GM10248 (cell line): ENCODE results near the gene CDC25A.
"Not testable (repeated sequence)": the region's sequence is repeated elsewhere in the genome, so short reads cannot be mapped to it uniquely, and the experiment has no call there.

Experiments used
- CTCF ChIA-PET: fragments of 300-600 bp; sonication (Branson Sonifier 250); formaldehyde crosslinking; extraction: SDS; loops from one replicate; lab custom pipeline; 2021; ENCODE audit warnings: antibody characterized with exemption; lab: Yijun Ruan, JAX
- POLR2A ChIA-PET: fragments of 350-650 bp; sonication (Branson Sonifier 250); formaldehyde crosslinking; extraction: SDS; loops from one replicate; lab custom pipeline; 2020; ENCODE audit warnings: antibody characterized with exemption; lab: Yijun Ruan, JAX
- DNase-seq: peaks from one replicate; pipeline ENCODE4 v3.0.0; 2012; ENCODE audit errors: extremely low spot score
- TF ChIP-seq, protein P1 (sequence below): IDR thresholded peaks from 2 replicates; pipeline ENCODE4 v1.5.1; 2012; ENCODE audit warnings: mild to moderate bottlenecking, low read depth; ENCODE audit errors: extremely low read depth, missing control alignments, control extremely low read depth

The CDC25A gene

DNA sequence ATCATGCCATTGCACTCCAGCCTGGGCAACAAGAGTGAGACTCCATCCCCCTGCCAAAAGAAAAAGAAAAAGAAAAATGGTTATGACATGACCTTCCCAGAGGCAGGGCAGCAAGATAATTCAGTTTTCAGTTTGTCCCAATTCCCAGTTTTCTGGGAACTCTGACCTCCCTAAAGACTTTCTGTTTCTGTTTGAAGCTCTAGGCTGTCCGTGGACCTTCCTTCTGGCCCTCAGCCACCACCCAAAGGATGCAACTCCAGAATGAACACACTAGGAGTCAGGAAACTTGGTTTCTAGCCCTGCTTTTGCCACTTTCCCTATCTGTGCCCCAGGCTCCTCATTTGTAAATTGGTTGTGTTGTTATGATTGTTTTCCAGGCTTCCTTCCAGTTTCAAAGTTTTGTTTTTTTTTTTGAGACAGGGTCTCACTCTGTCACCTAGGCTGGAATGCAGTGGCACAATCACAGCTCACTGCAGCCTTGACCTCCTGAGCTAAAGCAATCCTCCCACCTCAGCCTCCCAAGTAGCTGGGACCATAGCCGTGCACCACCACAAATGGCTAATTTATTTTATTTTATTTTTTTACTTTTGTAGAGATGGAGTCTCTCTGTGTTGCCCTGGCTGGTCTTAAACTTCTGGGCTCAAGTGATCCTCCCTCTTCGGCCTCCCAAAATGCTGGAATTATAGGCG is 68.6 kb downstream of the CDC25A start:
- CTCF ChIA-PET = interaction anchor here (1.0 to 1.1 kb wide), 2 partner anchors 10 to 295 kb away, joined by 3 to 4 read pairs; no protein-coding TSS in a partner anchor
- POLR2A ChIA-PET = no interaction called here
- TF ChIP-seq, protein P1, sequence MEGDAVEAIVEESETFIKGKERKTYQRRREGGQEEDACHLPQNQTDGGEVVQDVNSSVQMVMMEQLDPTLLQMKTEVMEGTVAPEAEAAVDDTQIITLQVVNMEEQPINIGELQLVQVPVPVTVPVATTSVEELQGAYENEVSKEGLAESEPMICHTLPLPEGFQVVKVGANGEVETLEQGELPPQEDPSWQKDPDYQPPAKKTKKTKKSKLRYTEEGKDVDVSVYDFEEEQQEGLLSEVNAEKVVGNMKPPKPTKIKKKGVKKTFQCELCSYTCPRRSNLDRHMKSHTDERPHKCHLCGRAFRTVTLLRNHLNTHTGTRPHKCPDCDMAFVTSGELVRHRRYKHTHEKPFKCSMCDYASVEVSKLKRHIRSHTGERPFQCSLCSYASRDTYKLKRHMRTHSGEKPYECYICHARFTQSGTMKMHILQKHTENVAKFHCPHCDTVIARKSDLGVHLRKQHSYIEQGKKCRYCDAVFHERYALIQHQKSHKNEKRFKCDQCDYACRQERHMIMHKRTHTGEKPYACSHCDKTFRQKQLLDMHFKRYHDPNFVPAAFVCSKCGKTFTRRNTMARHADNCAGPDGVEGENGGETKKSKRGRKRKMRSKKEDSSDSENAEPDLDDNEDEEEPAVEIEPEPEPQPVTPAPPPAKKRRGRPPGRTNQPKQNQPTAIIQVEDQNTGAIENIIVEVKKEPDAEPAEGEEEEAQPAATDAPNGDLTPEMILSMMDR = no peak
- DNase-seq = no peak

DNA sequence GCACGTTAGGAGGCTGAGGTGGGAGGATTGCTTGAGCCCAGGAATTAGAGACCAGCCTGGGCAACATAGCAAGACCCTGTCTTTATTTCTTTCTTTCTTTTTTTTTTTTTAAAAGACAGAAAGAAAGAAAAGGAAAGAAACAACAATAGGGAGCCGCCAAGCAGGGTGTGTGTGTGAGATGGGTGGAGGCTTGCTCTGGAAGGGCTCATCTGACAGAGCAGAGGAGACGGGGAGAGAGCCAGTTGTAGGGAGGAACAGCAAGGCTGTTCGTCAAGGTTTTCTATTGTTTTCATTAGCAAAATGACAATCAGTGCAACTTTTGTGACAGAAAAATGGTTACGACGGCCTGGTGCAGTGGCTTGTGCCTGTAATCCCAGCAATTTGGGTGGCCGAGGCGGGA is 69.3 kb downstream of the CDC25A start:
- ChIA-PET CTCF (no interaction called here), POLR2A (no interaction called here)
- no peak for DNase-seq
- TF ChIP-seq, protein P1 = no peak

DNA sequence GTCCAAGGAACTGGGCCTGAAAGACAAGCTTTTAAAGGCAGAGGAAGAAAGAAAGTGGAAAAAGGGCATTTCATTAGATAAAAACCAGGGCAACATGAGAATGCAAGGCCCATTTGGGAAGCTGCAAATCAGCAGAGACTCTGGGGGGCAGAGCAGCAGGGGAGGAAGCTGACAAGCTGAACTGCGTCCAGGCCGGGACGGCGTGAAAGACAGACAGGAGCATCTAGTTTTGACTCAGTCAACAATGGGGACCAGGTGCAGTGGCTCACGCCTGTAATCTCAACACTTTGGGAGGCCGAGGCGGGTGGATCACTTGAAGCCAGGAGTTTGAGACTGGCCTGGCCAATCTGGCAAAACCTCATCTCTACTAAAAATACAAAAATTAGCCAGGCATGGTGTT is 69.9 kb downstream of the CDC25A start:
- TF ChIP-seq, protein P1 = no peak
- POLR2A ChIA-PET = no interaction called here
- CTCF ChIA-PET = interaction anchor here (0.5 to 0.9 kb wide), 2 partner anchors 11 to 33 kb away, joined by 3 read pairs; no protein-coding TSS in a partner anchor
- peak; percentile 37 for DNase-seq

DNA sequence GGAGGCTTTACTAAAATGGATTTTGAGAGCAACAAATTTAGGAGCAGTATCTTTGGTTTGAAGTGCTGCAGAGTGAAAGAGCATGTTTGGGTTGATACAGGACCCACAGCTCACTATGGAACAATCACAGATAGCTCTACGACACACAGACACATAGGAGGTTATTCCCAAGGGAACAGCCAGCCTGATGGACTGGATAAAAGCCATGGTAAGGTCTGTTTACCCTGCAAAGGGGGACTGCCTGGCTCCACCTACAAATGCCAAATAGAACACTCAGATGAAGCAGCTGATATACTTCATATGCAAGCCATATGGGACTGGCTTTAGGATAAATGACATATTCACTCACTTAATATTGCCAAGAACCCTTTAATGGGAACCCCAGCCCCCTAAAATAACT is 75.4 kb downstream of the CDC25A start:
- ChIA-PET POLR2A (no interaction called here), CTCF (interaction anchor here (0.8 to 1.5 kb wide), 5 partner anchors 11 to 123 kb away, joined by 3 to 8 read pairs (median 3); no protein-coding TSS in a partner anchor)
- TF ChIP-seq, protein P1 = no peak
- DNase-seq = no peak

DNA sequence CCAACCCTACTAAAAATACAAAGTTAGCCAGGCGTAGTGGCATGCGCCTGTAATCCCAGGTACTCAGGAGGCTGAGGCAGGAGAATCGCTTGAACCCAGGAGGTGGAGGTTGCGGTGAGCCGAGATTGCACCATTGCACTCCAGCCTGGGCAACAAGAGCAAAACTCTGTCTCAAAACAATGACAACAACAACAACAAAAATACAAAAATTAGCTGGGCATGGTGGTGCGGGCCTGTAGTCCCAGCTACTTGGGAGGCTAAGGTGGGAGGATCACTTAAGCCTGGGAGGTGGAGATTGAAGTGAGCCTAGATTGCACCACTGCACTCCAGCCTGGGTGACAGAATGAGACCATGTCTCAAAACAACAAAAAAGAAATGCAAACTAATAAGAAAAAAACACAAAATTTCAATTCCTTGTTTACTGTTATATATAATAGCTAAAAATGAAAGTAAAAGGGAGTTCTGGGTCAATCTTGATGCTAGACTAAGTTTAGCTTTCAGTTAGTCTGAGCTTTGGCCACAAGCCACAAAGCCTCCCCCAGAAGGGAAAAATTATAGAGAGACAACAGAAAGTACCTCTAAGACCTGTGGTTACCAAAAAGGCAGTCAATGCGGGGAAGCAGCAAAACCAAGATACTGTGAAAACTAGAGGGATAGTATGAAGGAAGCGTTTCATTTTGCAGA is 76.0 kb downstream of the CDC25A start:
- peak; percentile 78 for DNase-seq
- POLR2A ChIA-PET = not testable (repeated sequence)
- CTCF ChIA-PET = interaction anchor here (0.8 to 2.0 kb wide), 6 partner anchors 11 to 122 kb away, joined by 3 to 8 read pairs (median 4); no protein-coding TSS in a partner anchor

DNA sequence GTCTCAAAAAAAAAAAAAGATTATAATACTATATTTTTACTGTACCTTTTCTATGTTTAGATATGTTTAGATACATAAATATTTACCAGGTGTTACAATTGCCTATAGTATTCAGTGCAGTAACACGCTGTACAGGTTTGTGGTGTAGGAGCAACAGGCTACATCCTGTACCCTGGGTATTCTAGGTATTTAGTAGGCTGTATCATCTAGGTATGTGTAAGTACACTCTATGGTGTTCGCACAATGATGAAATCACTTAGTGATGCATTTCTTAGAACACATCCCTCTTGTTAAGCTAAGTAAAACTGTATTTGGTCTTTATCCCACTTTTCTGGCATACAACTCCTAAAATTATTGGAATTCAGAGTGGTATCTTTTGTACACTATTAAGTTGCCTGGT is 77.8 kb downstream of the CDC25A start:
- TF ChIP-seq, protein P1 = no peak
- no peak for DNase-seq
- POLR2A ChIA-PET = no interaction called here
- CTCF ChIA-PET = interaction anchor here (0.9 to 2.0 kb wide), 3 partner anchors 13 to 588 kb away, joined by 3 to 5 read pairs (median 3); no protein-coding TSS in a partner anchor

DNA sequence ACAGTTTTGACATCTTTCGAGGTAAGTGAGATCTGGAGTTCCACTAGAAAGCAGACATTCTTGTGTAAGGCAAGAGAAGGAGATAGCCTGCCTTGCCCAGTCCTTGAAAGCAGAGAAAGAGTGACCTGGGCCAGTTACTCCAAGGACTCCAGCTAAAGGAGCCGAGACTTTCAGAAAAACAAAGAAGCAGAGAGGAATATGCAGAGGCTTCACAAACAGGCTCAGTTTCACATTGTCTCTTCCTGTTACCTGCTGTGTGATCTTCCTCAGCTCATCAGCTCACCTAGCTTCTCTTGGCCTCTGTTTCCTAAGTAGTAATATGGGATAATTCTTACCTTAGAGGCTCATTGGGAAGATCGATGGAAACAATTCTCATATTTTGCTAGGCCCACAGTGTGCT is 81.0 kb downstream of the CDC25A start:
- no peak for DNase-seq
- ChIA-PET POLR2A (no interaction called here), CTCF (interaction anchor here (1.0 to 1.2 kb wide), 2 partner anchors 11 to 44 kb away, joined by 3 read pairs; no protein-coding TSS in a partner anchor)
- TF ChIP-seq, protein P1 = no peak
